Small intestine (tissue), 7 donors: ENCODE data around the gene ABCB6. TPM values are rescaled to one million over a fixed set of nuclear protein-coding genes. Genes with fewer than 3 reads are reported as not detected.
A peak's percentile ranks its signal among the peaks of the same experiment; 100 is the strongest.

Experiments
- DNase-seq, 2 donors: peaks; one replicate each; pipeline versions ENCODE4 v3.0.0 to v3.0.0-alpha.2; 2013
- FAIRE-seq: peaks from 2 replicates; lab custom pipeline; 2012; peaks lifted over from hg19 to GRCh38; lab: Jason Lieb, UNC
- H3K27ac ChIP-seq, 3 donors: one replicate each; pipeline ENCODE4 v1.5.1; 2013; ENCODE audit warnings: low read length in 2 of 3, mild to moderate bottlenecking in 2 of 3, control low read depth in 1 of 3, inconsistent platforms in 1 of 3, low read depth in 1 of 3, moderate library complexity in 1 of 3
- H3K27me3 ChIP-seq, 3 donors: one replicate each; pipeline ENCODE4 v1.6.1; 2013; ENCODE audit warnings: low read length in 3 of 3, inconsistent platforms in 1 of 3; ENCODE audit not compliant: control insufficient read depth in 3 of 3, insufficient read depth in 3 of 3
- H3K36me3 ChIP-seq, 3 donors: one replicate each; pipeline ENCODE4 v1.6.1; 2013; ENCODE audit warnings: low read length in 3 of 3, inconsistent platforms in 1 of 3, low read depth in 1 of 3, mild to moderate bottlenecking in 1 of 3, moderate library complexity in 1 of 3; ENCODE audit not compliant: control insufficient read depth in 3 of 3, insufficient read depth in 2 of 3
- H3K4me1 ChIP-seq, 3 donors: one replicate each; pipeline ENCODE4 v1.6.1; 2013; ENCODE audit warnings: low read length in 2 of 3, inconsistent platforms in 1 of 3, low read depth in 1 of 3, mild to moderate bottlenecking in 1 of 3, moderate library complexity in 1 of 3; ENCODE audit not compliant: control insufficient read depth in 3 of 3, insufficient read depth in 2 of 3
- H3K4me3 ChIP-seq, 3 donors: one replicate each; pipeline ENCODE4 v1.5.1; 2013; ENCODE audit warnings: low read length in 3 of 3, control low read depth in 1 of 3, inconsistent platforms in 1 of 3, low read depth in 1 of 3, mild to moderate bottlenecking in 1 of 3, moderate library complexity in 1 of 3
- H3K9me3 ChIP-seq, 2 donors: one replicate each; pipeline ENCODE4 v1.6.1; 2013; ENCODE audit warnings: low read depth in 1 of 2, low read length in 1 of 2; ENCODE audit not compliant: control insufficient read depth in 2 of 2, insufficient read depth in 1 of 2
- whole genome bisulfite sequencing, 3 donors: extraction: QIAGEN DNeasy Blood & Tissue Kit; methylation state at CpG; one replicate each; pipeline ENCODE4 v1.1.7; 2013; 5-methylcytosine and 5-hydroxymethylcytosine counted together
- polyA plus RNA-seq, 4 donors: library from polyadenylated mRNA; stranded (reverse) in 3 of 4; unstranded in 1 of 4; fragments of 200-250 nt in 3 of 4; fragments of 120-200 nt in 1 of 4; gene quantifications; one replicate each; pipeline versions ENCODE4 v1.2.1 to v1.2.3, GENCODE V29; 2013
- donor health status: healthy with polysubstance abuse.
- donor health status: control.
- donor health status: control.
- donor health status: Bipolar disorder and iron deficiency.
- donor health status: healthy.

ABCB6 gene
- polyA plus RNA-seq, 4 donors = 37.7 to 49.2 (median 43.0) TPM

GRCh38 chr2:219199470-219200211 lies 19.1 kb downstream of the ABCB6 start:
- FAIRE-seq (no peak), DNase-seq (no peak)
- H3K36me3 ChIP-seq = no peaks in the 10 kb centered on the region
- H3K27me3 ChIP-seq = peaks cover 0 to 6% (median 4%) of the 10 kb centered on the region in 3 donors
- WGBS, 3 donors = 74 to 83% (median 78%) methylated on average over 12 of the region's 12 CpGs
- H3K4me3 ChIP-seq = no peak overlapping the region
- H3K9me3 ChIP-seq = no peaks in the 10 kb centered on the region
- H3K4me1 ChIP-seq = no peaks in the 10 kb centered on the region
- no peak overlapping the region for H3K27ac ChIP-seq

- Histone ChIP-seq H3K4me3 (no peak overlapping the region), H3K4me1 (no peaks in the 10 kb centered on the region), H3K27ac (no peak overlapping the region), H3K9me3 (no peaks in the 10 kb centered on the region), H3K27me3 (peaks cover 0 to 6% (median 4%) of the 10 kb centered on the region in 3 donors), H3K36me3 (no peaks in the 10 kb centered on the region)
- DNase-seq (no peak), FAIRE-seq (no peak)
- 75 to 87% (median 85%) methylated on average over 5 of the region's 5 CpGs for WGBS, 3 donors
These were observed 19.8 kb downstream of the ABCB6 start for GRCh38 chr2:219198974-219199373.

GRCh38 chr2:219197388-219197787 lies 21.4 kb downstream of the ABCB6 start:
- Histone ChIP-seq H3K4me3 (no peak overlapping the region), H3K36me3 (no peaks in the 10 kb centered on the region), H3K27ac (no peak overlapping the region), H3K27me3 (peaks cover 0 to 6% (median 4%) of the 10 kb centered on the region in 3 donors), H3K9me3 (no peaks in the 10 kb centered on the region), H3K4me1 (no peaks in the 10 kb centered on the region)
- DNase-seq = no peak
- WGBS, 3 donors = 92 to 100% (median 100%) methylated on average over 1 of the region's 1 CpG
- FAIRE-seq = no peak

- Histone ChIP-seq H3K27me3 (no peaks in the 10 kb centered on the region), H3K4me3 (no peak overlapping the region), H3K27ac (no peak overlapping the region), H3K9me3 (no peaks in the 10 kb centered on the region), H3K36me3 (peaks cover 10 to 19% (median 14%) of the 10 kb centered on the region in 3 donors), H3K4me1 (no peaks in the 10 kb centered on the region)
- WGBS, 3 donors = 84 to 87% (median 87%) methylated on average over 7 of the region's 7 CpGs
- FAIRE-seq (no peak), DNase-seq (no peak)
These were observed 31.9 kb downstream of the ABCB6 start for GRCh38 chr2:219186754-219187456.

- FAIRE-seq (no peak), DNase-seq (no peak)
- no peak overlapping the region for H3K27ac ChIP-seq
- peaks cover 0 to 4% (median under 1%) of the 10 kb centered on the region in 3 donors for H3K4me1 ChIP-seq
- no peaks in the 10 kb centered on the region for H3K9me3 ChIP-seq
- peaks cover 23 to 44% (median 24%) of the 10 kb centered on the region in 3 donors for H3K36me3 ChIP-seq
- no peaks in the 10 kb centered on the region for H3K27me3 ChIP-seq
- 82 to 96% (median 92%) methylated on average over 2 of the region's 2 CpGs for WGBS, 3 donors
- H3K4me3 ChIP-seq = no peak overlapping the region
These were observed 34.6 kb downstream of the ABCB6 start for GRCh38 chr2:219184121-219184520.

- 90 to 93% (median 92%) methylated on average over 6 of the region's 6 CpGs for WGBS, 3 donors
- peaks cover 3 to 5% (median 4%) of the 10 kb centered on the region in 3 donors for H3K4me1 ChIP-seq
- DNase-seq (peak in 1 of 2 donors; percentile 51), FAIRE-seq (no peak)
- H3K4me3 ChIP-seq = no peak overlapping the region
- peaks cover 23 to 47% (median 24%) of the 10 kb centered on the region in 3 donors for H3K36me3 ChIP-seq
- no peaks in the 10 kb centered on the region for H3K9me3 ChIP-seq
- H3K27ac ChIP-seq = peak overlapping the region in 1 of 3 donors; percentile 5
- no peaks in the 10 kb centered on the region for H3K27me3 ChIP-seq
These were observed 35.5 kb downstream of the ABCB6 start for GRCh38 chr2:219183151-219183772.

- FAIRE-seq = no peak
These were observed 36.2 kb downstream of the ABCB6 start for GRCh38 chr2:219182331-219183150.

More at GRCh38 chr2:219182331-219183150, 36.2 kb downstream of the ABCB6 start:
- Histone ChIP-seq H3K36me3 (peaks cover 23 to 47% (median 24%) of the 10 kb centered on the region in 3 donors), H3K27ac (peak overlapping the region in 1 of 3 donors; percentile 5), H3K27me3 (no peaks in the 10 kb centered on the region), H3K4me1 (peaks cover 3 to 5% (median 4%) of the 10 kb centered on the region in 3 donors), H3K4me3 (no peak overlapping the region), H3K9me3 (no peaks in the 10 kb centered on the region)
- 75 to 85% (median 82%) methylated on average over 8 of the region's 8 CpGs for WGBS, 3 donors
- DNase-seq = no peak
